GM19099 (cell line): Measurements from ENCODE around the gene GPATCH4.

Source experiments
- POLR2A ChIP-seq: IDR thresholded peaks from 3 replicates; pipeline ENCODE4 v1.6.1; 2011; ENCODE audit warnings: low read depth; ENCODE audit not compliant: insufficient read length; ENCODE audit errors: extremely low read depth

GPATCH4 gene

DNA sequence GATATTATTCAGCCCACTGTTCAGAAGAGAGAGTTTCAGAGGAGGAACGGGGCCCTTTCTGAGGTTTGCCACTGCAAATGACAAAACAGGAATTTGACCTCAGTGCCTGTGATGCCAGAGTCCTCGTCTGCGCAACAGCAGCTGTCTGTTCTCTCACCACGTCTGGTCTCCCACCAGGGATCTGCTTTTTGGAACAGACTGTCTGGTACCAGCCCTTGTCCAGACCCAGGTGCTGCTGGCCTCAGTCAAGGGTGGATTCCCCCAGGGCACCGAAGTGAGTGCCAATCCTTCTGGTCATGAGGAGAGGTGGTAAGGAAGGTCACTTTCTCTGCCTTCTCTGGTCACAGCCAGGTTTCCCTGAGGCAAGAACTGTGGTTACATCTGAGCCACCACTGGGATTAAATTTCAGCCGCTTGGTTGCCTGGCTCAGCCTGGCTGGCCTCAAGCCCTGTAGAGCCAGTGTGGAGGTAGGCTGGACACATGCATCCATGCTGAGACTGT lies 38.4 kb upstream of the GPATCH4 start:
- TF ChIP-seq POLR2A = no peak

DNA sequence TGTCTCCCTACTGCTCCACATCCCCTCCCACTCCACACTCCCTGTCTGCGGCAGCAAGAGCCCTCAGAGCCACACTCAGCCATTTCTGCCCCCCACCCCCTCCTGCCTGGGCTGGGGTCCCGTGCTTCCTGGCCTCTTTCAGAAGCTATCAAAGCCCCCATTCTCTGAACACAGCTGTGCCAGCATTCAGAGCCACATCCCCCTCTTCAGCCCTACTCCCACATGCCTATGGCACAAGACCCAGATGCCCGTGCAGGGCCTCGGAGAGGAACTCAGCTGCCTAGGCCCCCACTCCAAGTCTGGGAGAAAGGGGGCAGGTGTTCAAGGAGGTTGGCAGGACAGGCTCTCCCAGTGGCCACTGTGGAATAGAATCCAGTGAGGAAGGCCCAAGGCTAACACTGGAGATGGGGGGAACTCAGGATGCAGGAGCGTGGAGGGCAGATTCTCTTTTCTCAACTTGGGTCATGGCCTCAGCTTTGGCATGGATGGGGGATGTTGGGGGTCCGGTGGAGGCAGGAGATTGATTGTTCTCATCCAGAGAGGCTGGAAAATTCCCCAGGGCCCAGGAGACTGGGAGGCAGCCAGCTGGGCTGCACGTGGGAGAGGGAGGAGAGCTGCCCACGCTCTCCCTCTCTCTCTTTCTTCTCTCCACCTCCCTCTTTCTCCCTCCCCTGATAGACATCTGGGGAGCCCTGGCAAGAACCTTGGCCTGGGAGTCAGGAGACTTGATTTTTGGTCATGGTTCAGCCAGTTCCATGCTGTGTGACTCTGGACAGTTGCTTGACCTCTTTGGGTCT lies 37.1 kb upstream of the GPATCH4 start:
- TF ChIP-seq POLR2A = no peak

DNA sequence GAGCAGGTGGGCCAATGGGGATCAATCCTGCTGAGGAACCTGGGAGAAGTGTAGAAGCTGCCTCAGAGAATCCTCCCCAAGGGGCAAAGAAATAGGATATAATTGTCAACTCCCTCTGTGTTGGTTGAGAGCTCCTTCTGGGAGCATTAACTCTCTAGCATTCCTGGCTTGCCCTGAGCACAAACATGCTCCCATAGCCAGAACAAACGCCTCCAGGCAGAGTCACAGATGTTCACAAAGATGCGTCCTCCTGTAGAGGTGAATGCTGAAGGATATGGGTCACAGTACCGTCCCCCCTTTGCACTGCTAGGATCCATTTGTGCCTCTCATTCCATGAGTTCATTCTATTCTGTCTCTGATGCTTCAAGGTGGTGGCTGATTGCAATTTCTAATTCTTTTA lies 31.1 kb upstream of the GPATCH4 start:
- TF ChIP-seq POLR2A = no peak

DNA sequence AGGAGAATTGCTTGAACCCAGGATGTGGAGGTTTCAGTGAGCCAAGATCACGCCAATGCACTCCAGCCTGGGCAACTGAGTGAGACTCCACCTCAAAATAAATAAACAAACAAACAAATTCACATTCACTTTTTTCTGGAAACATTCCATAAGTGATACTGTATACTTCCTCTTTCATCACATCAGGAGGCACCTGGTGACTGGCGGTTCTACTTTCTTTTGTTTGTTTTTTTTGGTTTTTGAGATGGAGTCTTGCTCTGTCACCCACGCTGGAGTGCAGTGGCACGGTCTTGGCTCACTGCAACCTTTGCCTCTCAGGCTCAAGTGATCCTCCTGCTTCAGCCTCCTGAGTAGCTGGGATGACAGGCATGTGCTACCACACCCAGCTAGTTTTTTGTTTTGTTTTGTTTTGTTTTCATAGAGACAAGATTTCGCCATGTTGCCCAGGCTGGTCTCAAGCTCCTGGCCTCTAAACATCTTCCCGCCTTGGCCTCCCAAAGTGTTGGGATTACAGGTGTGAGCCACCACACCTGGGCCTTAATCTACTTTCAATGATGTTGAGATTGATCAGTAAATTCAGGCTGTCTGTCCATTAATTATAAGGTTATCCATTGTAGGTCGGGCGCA lies 28.7 kb upstream of the GPATCH4 start:
- TF ChIP-seq POLR2A = no peak

DNA sequence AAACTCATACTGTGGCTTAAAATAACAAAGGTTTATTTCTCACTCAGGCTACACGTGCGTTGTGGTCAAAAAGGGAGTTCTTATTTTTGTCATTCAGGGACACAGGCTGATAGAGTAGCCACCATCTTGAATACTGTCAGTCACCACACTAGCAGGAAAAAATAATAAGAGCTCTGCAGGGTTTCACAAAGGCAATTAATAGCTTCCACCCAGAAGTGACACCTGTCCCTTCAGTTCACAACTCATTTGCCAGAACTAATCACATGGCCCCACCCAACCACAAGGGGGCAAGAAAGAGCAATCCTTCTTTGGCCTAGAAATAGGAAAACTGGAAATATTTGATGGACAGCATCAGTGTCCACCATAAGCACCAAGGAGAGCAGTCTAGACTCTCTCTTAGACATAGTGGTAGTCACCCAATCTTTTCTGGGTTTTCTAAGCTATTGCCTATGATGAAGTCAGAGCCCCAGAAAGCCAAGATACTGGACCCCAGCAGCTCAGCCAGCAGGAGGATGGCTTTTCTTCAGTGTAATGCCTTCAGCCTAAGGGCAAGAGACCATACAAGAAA lies 26.1 kb upstream of the GPATCH4 start:
- no peak for TF ChIP-seq POLR2A

DNA sequence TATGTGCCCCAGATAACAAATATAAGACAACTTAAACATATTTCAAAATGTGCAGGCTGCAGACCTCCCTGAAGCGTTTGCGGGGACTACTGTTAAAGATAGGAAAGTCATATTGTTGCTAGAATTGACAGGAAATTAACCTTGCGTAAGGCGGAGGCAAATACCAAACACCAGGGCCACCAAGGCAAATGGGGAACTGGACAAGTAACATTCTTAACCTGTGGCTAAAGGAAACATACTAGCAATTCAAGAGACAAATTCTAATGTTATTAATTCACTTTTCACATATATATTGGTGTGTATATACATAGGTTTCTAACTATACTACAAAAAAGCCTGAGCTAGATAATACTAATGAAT lies 24.8 kb upstream of the GPATCH4 start:
- no peak for TF ChIP-seq POLR2A

DNA sequence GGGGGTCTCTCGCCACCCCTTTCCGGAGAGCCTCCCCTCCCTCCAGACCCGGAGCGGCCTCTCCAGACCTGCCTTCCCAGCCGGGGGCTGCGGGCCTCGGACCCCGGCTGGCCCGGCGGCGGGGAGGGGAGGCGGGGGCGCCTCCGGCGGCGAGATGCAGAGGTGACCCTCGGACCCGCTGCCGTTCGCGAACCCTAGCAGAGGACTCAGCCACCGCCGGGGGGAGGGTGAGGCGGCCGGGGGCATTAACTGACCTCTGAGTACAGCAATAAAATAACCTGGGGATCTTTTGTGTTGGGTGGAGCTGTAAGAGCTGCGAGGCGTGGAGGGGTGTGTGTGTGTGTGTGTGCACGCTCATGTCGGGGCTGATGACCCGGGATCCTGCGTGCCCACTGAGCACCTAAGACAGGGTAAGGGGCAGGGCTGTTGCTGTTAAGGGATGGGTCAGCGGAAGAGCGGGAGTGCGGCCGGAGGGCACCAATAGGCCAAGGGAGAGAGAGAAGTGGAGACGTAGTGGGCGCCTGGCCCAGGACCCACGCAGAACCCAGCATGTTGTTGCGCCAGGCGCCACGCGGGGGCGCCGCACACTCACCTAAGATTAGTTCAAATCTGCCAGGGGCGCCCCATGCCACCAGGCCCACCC lies 24.3 kb upstream of the GPATCH4 start:
- TF ChIP-seq POLR2A = no peak

DNA sequence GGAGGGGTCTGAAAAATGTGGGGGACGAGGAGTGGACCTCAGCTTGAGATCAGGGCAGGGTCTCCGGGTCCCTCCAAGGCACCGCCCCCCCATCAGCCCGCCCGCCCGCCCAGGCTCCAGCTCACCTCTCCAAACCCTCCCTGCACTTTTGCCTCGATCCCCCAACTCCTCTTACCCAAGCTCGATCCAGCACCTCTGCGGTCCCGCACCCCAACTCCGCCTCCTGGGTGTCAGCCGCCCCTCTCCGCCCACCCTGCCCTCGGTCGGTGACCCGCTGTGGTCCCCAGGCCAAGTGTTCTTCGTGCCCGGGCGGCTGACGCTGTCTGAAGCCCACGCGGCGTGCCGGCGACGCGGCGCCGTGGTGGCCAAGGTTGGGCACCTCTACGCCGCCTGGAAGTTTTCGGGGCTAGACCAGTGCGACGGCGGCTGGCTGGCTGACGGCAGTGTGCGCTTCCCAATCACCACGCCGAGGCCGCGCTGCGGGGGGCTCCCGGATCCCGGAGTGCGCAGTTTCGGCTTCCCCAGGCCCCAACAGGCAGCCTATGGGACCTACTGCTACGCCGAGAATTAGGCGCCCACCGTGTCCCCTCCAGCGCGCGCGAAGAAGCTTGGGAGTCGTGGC lies 23.6 kb upstream of the GPATCH4 start:
- no peak for TF ChIP-seq POLR2A

DNA sequence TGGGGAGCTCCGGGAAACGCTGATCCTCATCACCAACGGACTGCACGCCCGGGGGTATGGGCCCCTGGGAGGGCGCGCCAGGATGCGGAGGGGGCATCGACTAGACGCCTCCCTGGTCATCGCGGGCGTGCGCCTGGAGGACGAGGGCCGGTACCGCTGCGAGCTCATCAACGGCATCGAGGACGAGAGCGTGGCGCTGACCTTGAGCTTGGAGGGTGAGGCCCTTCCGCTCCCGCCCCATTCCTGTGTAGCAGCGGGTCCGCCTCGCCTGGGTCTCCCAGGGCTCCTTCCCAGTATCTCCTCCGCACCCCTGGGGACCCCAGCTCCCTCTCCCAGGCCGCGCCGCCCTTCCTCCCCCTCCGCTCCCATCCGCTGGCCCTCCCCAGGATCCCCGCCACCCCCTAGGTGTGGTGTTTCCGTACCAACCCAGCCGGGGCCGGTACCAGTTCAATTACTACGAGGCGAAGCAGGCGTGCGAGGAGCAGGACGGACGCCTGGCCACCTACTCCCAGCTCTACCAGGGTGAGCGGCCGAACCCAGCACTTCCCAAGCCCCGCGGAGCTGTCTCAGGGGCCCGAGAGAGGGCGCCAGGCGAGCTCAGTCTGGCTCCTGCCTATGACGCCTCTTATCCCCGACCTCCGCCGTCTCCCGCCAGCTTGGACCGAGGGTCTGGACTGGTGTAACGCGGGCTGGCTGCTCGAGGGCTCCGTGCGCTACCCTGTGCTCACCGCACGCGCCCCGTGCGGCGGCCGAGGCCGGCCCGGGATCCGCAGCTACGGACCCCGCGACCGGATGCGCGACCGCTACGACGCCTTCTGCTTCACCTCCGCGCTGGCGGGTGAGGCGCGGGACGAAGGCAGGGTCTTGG lies 22.9 kb upstream of the GPATCH4 start:
- no peak for TF ChIP-seq POLR2A

DNA sequence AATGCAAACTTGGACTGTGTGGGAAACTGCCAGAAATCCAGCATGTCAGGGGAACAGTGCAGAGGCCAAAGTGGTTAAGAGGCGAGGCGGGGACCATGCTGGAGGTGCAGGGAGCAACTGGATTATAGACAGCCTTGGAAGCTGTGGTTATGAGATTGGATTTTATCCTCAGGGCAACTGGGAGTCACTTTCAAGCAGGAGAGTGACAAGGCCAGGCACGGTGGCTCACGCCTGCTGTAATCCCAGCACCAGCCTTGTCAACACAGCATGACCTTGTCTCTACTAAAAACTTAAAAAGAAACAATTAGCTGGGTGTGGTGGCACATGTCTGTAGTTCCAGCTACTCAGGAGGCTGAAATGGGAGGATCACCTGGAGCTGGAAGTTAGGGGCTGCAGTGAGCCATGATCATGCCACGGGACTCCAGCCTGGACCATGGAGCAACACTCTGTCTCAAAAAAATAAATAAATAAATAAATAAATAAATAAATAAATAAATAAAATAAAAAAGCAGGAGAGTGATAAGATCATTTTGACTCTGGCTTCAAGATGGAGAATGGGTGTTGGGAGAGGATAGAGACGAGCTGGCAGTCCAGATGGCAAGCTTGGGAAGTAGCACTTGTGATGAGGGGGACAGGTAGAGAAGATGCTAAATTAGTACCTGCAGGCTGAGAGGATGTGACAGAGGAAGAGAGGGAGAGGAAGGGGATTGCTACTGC lies 21.5 kb upstream of the GPATCH4 start:
- TF ChIP-seq POLR2A = no peak

DNA sequence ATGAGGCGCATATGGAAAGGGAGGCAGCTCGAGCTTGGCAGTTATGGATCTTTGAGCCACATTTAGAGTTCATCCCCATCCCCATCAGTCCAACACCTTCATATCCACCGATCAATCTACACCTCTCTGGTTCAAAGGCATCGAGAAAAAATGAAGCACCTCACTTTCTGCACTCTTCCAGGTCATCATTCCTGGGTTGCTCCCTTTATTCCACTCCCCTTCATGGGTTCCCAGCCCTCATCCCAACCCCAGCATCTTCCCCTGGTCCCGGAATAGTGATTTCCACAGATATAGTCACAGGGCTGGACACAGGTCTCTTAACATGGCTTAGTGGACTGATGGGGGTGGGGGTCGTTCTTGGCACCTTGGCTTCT lies 18.3 kb upstream of the GPATCH4 start:
- no peak for TF ChIP-seq POLR2A

DNA sequence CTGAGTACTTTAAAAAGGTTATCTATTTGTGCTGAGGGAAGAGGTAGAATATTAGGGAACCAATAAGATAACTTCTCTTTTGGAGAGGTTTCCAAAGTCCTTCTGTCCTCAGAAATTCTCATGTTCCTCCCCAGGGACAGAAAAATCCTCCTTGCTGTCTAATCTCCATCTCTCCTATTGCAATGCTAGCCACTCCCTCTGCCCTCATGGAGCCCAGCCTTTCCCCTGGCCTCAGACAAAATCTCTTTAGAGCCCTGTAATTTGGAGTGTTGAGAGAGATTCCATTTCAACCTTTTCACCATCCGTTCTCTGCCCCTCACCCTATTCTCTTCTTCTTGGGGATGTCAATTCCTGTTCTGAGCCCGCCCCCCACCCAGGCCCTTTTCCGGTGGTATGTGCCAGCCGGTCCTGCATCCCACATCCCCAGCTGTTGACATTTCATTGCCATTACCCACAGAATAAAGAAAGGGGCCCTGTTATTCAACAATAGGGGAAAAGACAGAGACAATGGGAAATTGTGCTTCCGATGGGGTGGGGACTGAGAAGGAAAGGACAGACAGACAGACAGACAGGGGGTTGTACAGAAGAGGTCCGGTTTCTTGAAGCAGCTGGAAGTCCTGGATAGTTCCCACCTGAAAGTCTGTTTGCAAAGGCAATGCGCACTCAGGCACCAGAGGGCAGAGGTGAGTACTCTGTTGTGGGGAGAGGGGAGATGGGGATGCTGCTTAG lies 17.7 kb upstream of the GPATCH4 start, which contains the start of gene HAPLN2:
TSS of gene HAPLN2 (plus strand) at position 563 of the 729 bp plus-strand sequence. CDS start 4,076 bp downstream, outside the sequence.
- no peak for TF ChIP-seq POLR2A

DNA sequence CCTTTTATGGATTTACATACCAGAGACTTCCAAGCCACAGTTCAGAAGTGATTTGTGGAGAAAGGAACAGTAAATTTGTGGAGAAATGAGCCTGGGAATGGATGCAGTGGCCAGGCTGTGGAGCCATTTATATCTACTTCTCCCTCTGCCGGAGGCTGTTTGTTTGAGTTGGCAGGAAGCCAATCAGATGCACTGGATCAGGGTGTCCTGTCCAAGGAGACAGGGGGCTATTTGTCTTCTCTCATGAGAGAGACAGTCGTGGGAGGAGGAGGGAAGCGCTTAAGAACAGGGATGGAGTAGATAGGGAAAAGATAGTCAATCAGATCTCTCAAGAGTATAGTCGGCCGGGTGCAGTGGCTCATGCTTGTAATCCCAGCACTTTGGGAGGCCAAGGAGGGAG lies 15.2 kb upstream of the GPATCH4 start:
- no peak for TF ChIP-seq POLR2A

DNA sequence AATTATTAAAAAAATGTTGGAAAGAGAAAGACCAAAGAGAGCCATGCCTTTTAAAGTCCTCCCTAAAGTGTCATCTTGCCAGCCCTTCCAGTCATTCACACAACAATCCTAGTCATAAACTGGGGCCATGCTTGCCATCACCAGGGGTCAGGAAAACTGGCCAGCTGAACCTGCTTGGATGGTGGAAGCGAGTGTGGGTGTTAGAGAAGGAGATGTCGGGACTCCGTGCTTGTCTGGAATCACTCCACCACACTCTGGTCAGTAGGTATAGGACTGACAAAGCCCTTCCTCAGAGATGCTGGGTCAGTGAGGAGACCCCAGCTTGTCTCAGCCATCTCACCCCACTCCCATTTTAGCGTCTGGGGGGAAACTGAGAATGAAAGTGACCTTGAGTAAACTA lies 14.7 kb upstream of the GPATCH4 start:
- TF ChIP-seq POLR2A = no peak

DNA sequence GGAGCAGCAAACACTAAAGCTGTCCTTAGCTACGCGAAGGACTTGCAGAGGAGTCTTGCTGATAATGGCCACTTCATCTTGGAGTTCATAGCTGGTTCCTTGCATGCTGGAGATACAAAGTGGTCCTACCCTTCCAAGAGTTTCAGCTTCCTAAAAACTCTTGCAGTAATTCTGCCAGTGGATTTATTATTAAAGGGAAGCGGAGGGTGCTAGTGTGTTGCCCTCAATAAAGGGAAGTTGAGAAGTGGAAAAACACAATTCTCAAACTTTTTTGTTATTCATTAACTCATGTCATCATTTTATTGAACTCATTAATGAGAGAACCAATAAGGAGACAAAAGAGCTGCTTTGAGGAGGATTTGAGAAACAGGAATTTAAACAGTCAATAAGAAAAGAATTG lies 11.4 kb upstream of the GPATCH4 start:
- TF ChIP-seq POLR2A = no peak
